HCT116 (cell line): ENCODE results near the gene SH3RF2. TPM values are rescaled to one million over a fixed set of nuclear protein-coding genes. Genes with fewer than 3 reads are reported as not detected.

Experiments
- ATAC-seq: fragments of 200-7000 bp; cut with Tn5 transposase; 2 replicates; pipeline ENCODE4 v1.9.1; 2020; ENCODE audit warnings: mild to moderate bottlenecking, moderate library complexity
- BruUV-seq: library from RNA; stranded (reverse); fragments of 400-500 nt; replicated peaks from 2 replicates; lab custom pipeline; 2021; lab: Mats Ljungman, UMichigan
- CTCF ChIA-PET: fragments of 300-600 bp; sonication (Branson Sonifier 250); formaldehyde crosslinking; loops from one replicate; lab custom pipeline; 2021; ENCODE audit warnings: antibody characterized with exemption; lab: Charles Lee
- POLR2A ChIA-PET: fragments of 300-600, 350-600 bp; sonication (Branson Sonifier 250); formaldehyde crosslinking; loops from one replicate; lab custom pipeline; 2021; ENCODE audit warnings: antibody characterized with exemption; lab: Charles Lee
- RAD21 ChIA-PET, 2 experiments: fragments of 300-600 bp; sonication (Branson Sonifier 250); formaldehyde crosslinking; loops; one replicate each; lab custom pipeline; 2023; ENCODE audit warnings: low total read pairs in 2 of 2; ENCODE audit not compliant: uncharacterized antibody in 2 of 2, unreplicated experiment in 2 of 2, low non-redundant PET in 1 of 2; lab: Charles Lee
- DNase-seq: peaks from one replicate; pipeline ENCODE4 v3.0.0-alpha.2; 2010; ENCODE audit warnings: low read depth, low spot score
- H2AFZ ChIP-seq: fragments of 200-600 bp; shearing (Covaris generic), sonication (generic); 2 replicates; pipeline ENCODE4 v1.6.1; 2017; ENCODE audit warnings: low read depth, mixed run types, mixed read lengths, antibody characterized with exemption, low read length; ENCODE audit not compliant: poor library complexity, severe bottlenecking
- H3K27ac ChIP-seq: 2 replicates; pipeline ENCODE4 v1.5.1; 2012; ENCODE audit warnings: low read depth, low read length
- H3K27me3 ChIP-seq: fragments of 200-600 bp; sonication (generic); 2 replicates; pipeline ENCODE4 v1.6.1; 2016; ENCODE audit warnings: mixed run types, low read length, mixed read lengths; ENCODE audit not compliant: insufficient read depth
- H3K36me3 ChIP-seq, 2 experiments: fragments of 200-500 bp in 1 of 2; fragments of 200-600 bp in 1 of 2; sonication (Bioruptor generic) in 1 of 2; sonication (generic) in 1 of 2; 2 replicates each; pipeline versions ENCODE4 v1.5.1 to v1.6.1; 2014 to 2016; ENCODE audit warnings: low read length in 2 of 2, inconsistent platforms in 1 of 2, mixed read lengths in 1 of 2, mixed run types in 1 of 2; ENCODE audit not compliant: insufficient read depth in 2 of 2, control insufficient read depth in 1 of 2
- H3K4me1 ChIP-seq, 2 experiments: fragments of 200-600 bp in 1 of 2; sonication (generic) in 1 of 2; 2 replicates each; pipeline versions ENCODE4 v1.5.1 to v1.6.1; 2012 to 2017; ENCODE audit warnings: low read length in 2 of 2, inconsistent platforms in 1 of 2, mild to moderate bottlenecking in 1 of 2, mixed read lengths in 1 of 2, mixed run types in 1 of 2, moderate library complexity in 1 of 2; ENCODE audit not compliant: insufficient read depth in 2 of 2, control insufficient read depth in 1 of 2
- H3K4me2 ChIP-seq: fragments of 200-600 bp; sonication (generic); 2 replicates; pipeline ENCODE4 v1.6.1; 2017; ENCODE audit warnings: mixed run types, low read length, mixed read lengths
- H3K4me3 ChIP-seq, 2 experiments: fragments of 200-600 bp in 1 of 2; sonication (generic) in 1 of 2; replicated peaks in 1 of 2; 2 replicates each; pipeline ENCODE4 v1.5.1; 2011 to 2016; ENCODE audit warnings: low read length in 2 of 2, control low read depth in 1 of 2, low read depth in 1 of 2, mild to moderate bottlenecking in 1 of 2, mixed read lengths in 1 of 2, mixed run types in 1 of 2
- H3K79me2 ChIP-seq: fragments of 200-600 bp; sonication (generic); 2 replicates; pipeline ENCODE4 v1.6.1; 2017; ENCODE audit warnings: mild to moderate bottlenecking, mixed run types, low read length, moderate library complexity, mixed read lengths; ENCODE audit not compliant: insufficient read depth
- H3K9ac ChIP-seq: fragments of 200-600 bp; sonication (generic); 2 replicates; pipeline ENCODE4 v1.6.1; 2016; ENCODE audit warnings: low read length, mixed read lengths
- H3K9me2 ChIP-seq: fragments of 200-600 bp; sonication (generic), shearing (Covaris generic); 2 replicates; pipeline ENCODE4 v1.6.1; 2017; ENCODE audit warnings: mixed run types, mild to moderate bottlenecking, moderate library complexity; ENCODE audit not compliant: insufficient read depth
- H3K9me3 ChIP-seq, 2 experiments: fragments of 200-500 bp in 1 of 2; fragments of 200-600 bp in 1 of 2; sonication (Bioruptor generic) in 1 of 2; sonication (generic) in 1 of 2; 2 replicates each; pipeline ENCODE4 v1.6.1; 2014 to 2017; ENCODE audit warnings: low read length in 2 of 2, mixed read lengths in 2 of 2, inconsistent platforms in 1 of 2, low read depth in 1 of 2, mild to moderate bottlenecking in 1 of 2, mixed run types in 1 of 2, moderate library complexity in 1 of 2; ENCODE audit not compliant: control insufficient read depth in 1 of 2, insufficient read depth in 1 of 2
- H4K20me1 ChIP-seq: fragments of 200-600 bp; sonication (generic), shearing (Covaris generic); 2 replicates; pipeline ENCODE4 v1.6.1; 2017; ENCODE audit warnings: mixed run types, mild to moderate bottlenecking, moderate library complexity; ENCODE audit not compliant: insufficient read depth
- EGR1 ChIP-seq: IDR thresholded peaks from 2 replicates; pipeline ENCODE4 v1.6.1; 2012; ENCODE audit warnings: low read depth
- MAX ChIP-seq: IDR thresholded peaks from 2 replicates; pipeline ENCODE4 v1.6.1; 2012
- POLR2AphosphoS5 ChIP-seq: IDR thresholded peaks from 2 replicates; pipeline ENCODE4 v1.6.1; 2011; ENCODE audit warnings: mild to moderate bottlenecking, low read depth, low read length, moderate library complexity
- SIN3A ChIP-seq: IDR thresholded peaks from 2 replicates; pipeline ENCODE4 v1.6.1; 2012; ENCODE audit warnings: low read depth
- SP1 ChIP-seq: IDR thresholded peaks from 2 replicates; pipeline ENCODE4 v1.6.1; 2012; ENCODE audit warnings: low read depth
- SRF ChIP-seq: IDR thresholded peaks from 2 replicates; pipeline ENCODE4 v1.6.1; 2012; ENCODE audit warnings: low read depth
- ZBTB33 ChIP-seq: IDR thresholded peaks from 2 replicates; pipeline ENCODE4 v1.6.1; 2011; ENCODE audit warnings: mild to moderate bottlenecking, low read length, moderate library complexity; ENCODE audit not compliant: insufficient replicate concordance; ENCODE audit errors: extremely low read depth
- intact Hi-C: fragments of 100-400 bp; cut with micrococcal nuclease; formaldehyde crosslinking; loops from 2 replicates; pipeline ENCODE4 v1.10.0; 2022
- total RNA-seq: library from RNA; stranded (reverse); gene quantifications from one replicate; pipeline ENCODE4 v1.2.1, GENCODE V29; 2021; ENCODE audit not compliant: unreplicated experiment

SH3RF2 gene
- total RNA-seq, 1 experiment from 2014 or later: 14.3 TPM

GRCh38 chr5:145981589-145982571 lies 45.5 kb downstream of the SH3RF2 start:
- Histone ChIP-seq H3K79me2 (no peaks in the 10 kb centered on the region), H3K4me2 (peak overlapping the region; percentile 53), H3K27me3 (no peaks in the 10 kb centered on the region), H3K9ac (0 out of 2 replicates have a peak overlapping the region, but pooled peaks have one; percentile 1), H3K36me3 (no peaks in the 10 kb centered on the region), H2AFZ (no peak overlapping the region)
- peak; percentile 77 for ATAC-seq
- POLR2A ChIA-PET: no interaction called here
- intact Hi-C loops: loop anchor here (5.0 kb wide), 1 partner anchor 75 kb away; no protein-coding TSS in a partner anchor
- RAD21 ChIA-PET: interaction anchor here in 1 of 2 experiments (1.1 kb wide), 1 partner anchor 36 kb away, joined by 3 read pairs; no protein-coding TSS in a partner anchor
- no peak for TF ChIP-seq EGR1
- no peak for TF ChIP-seq POLR2AphosphoS5
- TF ChIP-seq SRF: no peak
- no peak for TF ChIP-seq ZBTB33
- TF ChIP-seq SP1: 0 out of 2 replicates have a peak, but pooled peaks have one; percentile 11
- TF ChIP-seq MAX: peak; percentile 33; the same call in 1 of the 2 replicates
- TF ChIP-seq SIN3A: no peak
- TF ChIP-seq, all 23 proteins: peak for 2
- Histone ChIP-seq H4K20me1 (no peaks in the 10 kb centered on the region), H3K4me3 (peak overlapping the region in 1 of 2 experiments; percentile 6; a peak in 1 of 4 replicates), H3K27ac (peak overlapping the region; percentile 15; the same call in 1 of the 2 replicates), H3K9me3 (no peaks in the 10 kb centered on the region), H3K9me2 (no peaks in the 10 kb centered on the region), H3K4me1 (peaks cover 55 to 61% of the 10 kb centered on the region in 2 experiments)
- CTCF ChIA-PET: interaction anchor here (0.8 to 1.4 kb wide), 4 partner anchors 60 to 156 kb away, joined by 3 read pairs; no protein-coding TSS in a partner anchor
- BruUV-seq: no TSS peak
- no peak for DNase-seq
